Raji (cell line): ENCODE data around the gene ZRANB3.

ENCODE experiments used
- POLR2A ChIP-seq: IDR thresholded peaks from 2 replicates; pipeline ENCODE4 v1.6.1; 2011; ENCODE audit warnings: low read depth, low read length, control low read depth; ENCODE audit not compliant: insufficient read depth

ZRANB3 gene

DNA sequence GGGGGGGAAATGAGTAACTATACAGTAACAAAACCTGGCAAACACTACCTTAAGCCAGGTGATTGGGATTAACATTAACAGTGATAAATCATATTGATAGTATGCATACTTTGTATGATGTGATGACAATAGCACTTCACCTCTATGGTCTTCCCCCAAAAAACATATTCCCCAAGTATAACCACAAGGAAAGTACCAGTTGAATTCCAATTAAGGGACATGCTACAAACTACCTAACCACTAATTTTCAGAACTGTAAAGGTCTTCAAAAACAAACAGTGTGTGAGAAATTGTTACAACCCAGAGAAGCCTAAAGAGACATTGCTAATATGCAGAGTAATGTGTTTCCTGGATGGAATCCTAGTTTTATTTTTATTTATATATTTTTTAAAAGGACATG, 152.4 kb downstream of the ZRANB3 start:
- TF ChIP-seq POLR2A = no peak

DNA sequence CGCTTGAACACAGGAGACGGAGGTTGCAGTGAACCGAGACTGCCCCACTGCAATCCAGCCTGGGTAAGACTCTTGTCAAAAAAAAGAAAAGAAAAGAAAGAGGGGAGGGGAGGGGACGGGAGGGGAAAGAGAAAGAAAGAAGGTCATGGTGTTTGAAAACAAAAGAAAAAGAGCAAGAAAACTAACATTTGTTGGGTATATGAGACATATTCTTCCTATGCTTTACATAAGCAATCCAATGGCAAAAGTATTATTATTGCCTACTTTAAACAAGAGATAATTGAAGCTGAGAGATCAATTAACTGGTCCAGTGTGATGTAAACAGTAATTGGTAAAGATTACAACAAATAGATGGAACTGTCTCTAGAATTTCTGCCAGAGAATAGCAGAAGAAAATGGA, 157.3 kb downstream of the ZRANB3 start:
- TF ChIP-seq POLR2A = no peak

DNA sequence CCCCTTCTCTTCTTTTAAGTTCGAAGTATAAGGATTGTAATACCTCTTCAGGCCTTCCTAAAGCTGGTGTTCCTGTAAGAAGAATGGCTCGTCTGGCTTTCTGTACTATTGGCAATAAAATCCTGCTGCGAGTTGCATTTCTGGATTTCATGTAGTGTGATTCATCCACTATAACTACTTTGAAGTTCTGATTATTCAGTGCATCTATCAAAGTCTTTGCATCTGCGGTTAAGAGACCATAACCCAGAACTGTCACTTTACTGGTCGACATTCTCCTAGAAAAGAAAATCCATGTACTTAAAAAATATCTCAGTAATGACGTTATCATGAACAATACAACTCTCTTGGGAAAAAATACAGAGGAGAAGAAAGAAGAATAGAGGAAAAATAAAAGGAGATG, 181.1 kb downstream of the ZRANB3 start:
- TF ChIP-seq POLR2A = no peak

GRCh38 chr2:135337071-135337470, 193.9 kb downstream of the ZRANB3 start:
- TF ChIP-seq POLR2A = no peak

DNA sequence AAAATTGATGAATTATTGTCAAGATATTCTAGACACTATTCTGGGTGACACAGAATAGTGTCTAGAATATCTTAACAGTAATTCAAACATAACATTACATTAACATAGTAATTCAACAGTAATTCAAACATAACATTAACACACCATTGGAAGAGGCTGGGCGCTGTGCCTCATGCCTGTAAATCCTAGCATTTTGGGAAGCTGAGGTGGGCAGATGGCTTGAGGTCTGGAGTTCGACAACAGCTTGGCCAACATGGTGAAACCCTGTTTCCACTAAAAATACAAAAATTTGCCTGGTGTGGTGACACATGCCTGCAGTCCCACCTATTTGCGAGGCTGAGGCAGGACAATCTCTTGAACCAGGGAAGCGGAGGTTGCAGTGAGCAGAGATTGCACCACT, 195.8 kb downstream of the ZRANB3 start:
- no peak for TF ChIP-seq POLR2A

DNA sequence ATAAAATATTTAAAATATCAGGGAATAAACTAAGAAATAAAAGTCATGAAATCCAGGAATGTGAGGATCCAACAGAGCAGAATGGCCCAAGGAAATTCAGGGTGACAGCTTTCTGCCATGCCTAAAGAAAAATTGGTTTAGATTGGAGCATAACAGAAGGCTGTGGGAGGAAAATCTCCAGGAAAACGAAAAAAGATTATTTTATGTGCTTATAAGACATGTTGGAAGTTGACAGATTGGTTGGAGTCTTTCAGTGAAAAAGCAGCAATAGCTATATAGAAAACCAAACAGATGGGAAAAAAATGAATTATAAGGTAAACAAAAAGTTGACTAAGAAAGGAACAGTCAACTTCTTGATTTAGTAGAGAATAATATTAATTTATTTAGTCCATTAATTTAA, 203.9 kb downstream of the ZRANB3 start:
- no peak for TF ChIP-seq POLR2A

DNA sequence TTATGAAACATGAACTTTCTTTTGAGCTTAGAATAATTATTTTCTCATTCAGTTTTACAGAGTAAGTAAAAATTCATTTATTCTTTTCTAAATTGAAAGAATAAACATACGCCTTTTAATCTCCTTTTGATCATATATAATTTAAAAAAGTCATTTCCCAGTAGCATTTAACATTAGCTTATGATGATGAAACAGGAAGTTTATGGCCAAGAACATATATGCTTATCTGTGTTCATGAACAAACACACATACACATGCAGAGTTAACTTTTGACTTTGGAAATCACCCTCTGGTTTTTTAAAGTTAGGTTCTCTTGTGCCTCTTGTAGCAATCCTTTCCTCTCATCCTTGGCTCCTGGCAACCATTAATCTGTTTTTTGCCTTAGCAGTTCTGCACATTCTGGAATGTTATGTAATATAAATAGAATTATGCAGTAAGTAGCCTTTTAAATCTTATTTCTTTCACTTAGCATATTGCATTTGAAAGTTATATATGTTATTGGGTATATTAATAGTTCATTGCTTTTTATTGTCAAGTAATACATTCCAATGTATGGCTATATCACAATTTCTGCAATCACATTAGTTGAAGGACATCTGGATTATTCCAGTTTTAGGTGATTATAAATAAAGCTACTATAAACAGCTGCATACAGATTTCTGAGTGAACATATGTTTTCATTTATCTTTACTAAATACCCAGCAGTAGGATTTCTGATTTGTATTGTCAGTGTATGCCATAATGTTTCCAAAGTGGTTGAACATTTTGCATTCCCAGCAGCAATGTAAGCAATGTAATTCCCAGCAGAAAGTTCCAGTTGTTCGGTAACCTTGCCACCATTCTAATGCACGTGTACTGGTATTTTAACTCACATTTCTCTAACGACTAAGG, 210.3 kb downstream of the ZRANB3 start:
- no peak for TF ChIP-seq POLR2A

- TF ChIP-seq POLR2A = no peak
Measured at GRCh38 chr2:135318808-135319207, 212.2 kb downstream of the ZRANB3 start.

- no peak for TF ChIP-seq POLR2A
Measured at GRCh38 chr2:135317375-135317774, 213.6 kb downstream of the ZRANB3 start.

- no peak for TF ChIP-seq POLR2A
Measured at GRCh38 chr2:135311962-135312361, 219.1 kb downstream of the ZRANB3 start.

DNA sequence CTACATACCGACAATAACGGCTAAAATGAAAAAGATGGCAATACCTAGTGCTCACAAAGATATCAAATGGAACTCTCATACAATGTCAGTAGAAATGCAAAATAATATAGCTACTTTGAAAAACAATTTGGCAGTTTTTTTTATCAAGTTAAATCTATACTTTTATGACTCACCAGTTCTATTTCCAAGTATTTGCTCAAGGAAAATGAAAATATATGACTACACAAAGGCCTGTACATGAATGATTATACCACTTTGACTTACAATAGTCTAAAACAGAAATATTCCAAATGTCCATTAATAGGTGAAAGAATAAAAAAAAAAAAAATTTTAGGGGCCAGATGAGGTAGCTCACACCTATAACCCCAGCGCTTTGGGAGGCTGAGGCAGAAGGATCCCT, 219.8 kb downstream of the ZRANB3 start:
- TF ChIP-seq POLR2A = no peak

DNA sequence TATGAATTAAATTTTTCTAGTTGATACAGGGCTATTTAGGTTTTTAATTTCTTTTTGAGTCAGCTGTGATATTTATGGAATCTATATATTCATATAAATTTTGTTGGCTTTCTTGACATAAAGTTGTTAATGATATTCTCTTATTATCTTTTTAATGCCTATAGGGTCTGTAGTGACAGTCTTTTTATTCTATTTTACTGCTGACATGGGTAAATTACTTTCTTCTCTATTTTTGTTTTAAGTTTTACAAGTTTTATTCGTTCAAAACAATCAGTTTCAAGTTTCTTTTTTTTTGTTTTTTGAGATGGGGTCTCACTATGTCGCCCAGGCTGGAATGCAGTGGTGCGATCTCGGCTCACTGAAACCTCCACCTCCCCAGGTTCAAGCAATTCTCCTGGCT, 226.3 kb downstream of the ZRANB3 start:
- TF ChIP-seq POLR2A = no peak

- TF ChIP-seq POLR2A = no peak
Measured at GRCh38 chr2:135299658-135300244, 231.3 kb downstream of the ZRANB3 start.

GRCh38 chr2:135299165-135299564, 231.9 kb downstream of the ZRANB3 start:
- TF ChIP-seq POLR2A = no peak

DNA sequence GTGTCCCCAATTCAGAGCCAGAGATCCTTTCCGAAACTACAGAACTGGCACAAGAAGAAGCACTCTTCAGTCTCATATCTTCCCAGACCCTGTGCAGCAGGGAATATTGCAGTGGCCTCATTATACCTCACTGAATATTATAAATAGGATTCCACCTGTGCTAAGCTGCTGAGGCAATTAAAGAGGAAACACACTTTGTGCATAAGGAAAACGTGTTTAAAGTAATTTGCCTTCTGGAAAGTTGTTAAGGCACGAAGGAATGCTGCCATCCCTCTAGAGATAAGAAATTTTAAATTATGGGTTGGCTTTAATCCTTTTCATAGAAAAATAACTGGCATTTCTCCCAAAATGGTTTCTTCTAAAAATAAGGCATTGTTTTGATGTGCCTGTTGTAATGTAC, 245.6 kb downstream of the ZRANB3 start:
- no peak for TF ChIP-seq POLR2A

GRCh38 chr2:135281379-135281778, 249.6 kb downstream of the ZRANB3 start:
- no peak for TF ChIP-seq POLR2A
